ENCODE data around the gene MPND. TPM values are rescaled to one million over a fixed set of nuclear protein-coding genes. Genes with fewer than 3 reads are reported as not detected.
A peak's percentile ranks its signal among the peaks of the same experiment; 100 is the strongest.

Gene MPND
- total and polyA plus RNA-seq, 12 donors = 4.5 to 52.3 (median 16.1) TPM

DNA sequence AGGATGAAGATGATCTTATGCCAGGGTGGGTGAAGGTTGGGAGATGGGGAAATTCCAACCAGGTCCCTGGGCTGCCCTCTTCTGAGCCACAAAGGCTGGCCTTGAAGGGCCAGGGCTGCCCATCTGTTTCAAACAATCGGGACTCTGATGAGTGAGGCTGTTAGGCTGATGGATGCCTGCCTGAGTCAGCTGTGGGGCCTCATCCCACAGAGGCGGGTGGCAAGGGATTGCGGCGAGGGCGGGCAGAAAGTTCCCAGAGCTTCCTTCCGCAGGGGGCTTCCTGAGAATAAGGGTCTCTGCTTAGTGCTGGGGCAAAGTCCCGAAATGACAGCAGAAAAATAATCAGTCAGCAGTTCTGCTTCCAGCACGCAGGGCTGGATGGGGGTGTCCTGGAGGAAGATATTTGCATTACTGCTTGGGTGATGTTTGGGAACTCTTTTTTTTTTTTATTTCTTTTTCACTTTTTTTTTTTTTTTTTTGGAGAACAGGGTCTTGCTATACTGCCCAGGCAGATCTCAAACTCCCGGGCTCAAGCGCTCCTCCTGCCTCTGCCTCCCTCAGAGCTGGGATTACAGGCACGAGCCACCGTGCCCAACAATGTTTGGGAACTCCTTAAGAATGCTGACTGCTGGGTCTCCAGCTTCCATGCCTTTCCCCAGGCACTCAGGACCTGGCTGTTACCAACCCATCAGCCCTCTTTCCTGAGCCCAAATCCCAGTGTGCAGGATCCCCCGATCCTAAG lies 42.9 kb downstream of the MPND start:
- Histone ChIP-seq H3K4me3 (no peak overlapping the region), H3K27me3 (no peaks in the 10 kb centered on the region), H3K9me3 (replicated peaks in 1 of 3) (no peaks in the 10 kb centered on the region), H3K36me3 (replicated peaks in 1 of 2) (peaks cover 0 to 21% of the 10 kb centered on the region in 2 donors), H3K4me1 (replicated peaks in 1 of 2) (peaks cover 60 to 73% of the 10 kb centered on the region in 2 donors), H3K27ac (peak overlapping the region in 4 of 5 donors; percentile 68 to 80 (median 74))
- peak; percentile 44 to 74 (median 72) for DNase-seq
- WGBS, 4 donors = 49 to 72% (median 52%) methylated on average over 12 to 13 of the region's 13 CpGs
- no peak for TF ChIP-seq POLR2A (IDR thresholded peaks at IDR 0.05)
- TF ChIP-seq, protein P1, sequence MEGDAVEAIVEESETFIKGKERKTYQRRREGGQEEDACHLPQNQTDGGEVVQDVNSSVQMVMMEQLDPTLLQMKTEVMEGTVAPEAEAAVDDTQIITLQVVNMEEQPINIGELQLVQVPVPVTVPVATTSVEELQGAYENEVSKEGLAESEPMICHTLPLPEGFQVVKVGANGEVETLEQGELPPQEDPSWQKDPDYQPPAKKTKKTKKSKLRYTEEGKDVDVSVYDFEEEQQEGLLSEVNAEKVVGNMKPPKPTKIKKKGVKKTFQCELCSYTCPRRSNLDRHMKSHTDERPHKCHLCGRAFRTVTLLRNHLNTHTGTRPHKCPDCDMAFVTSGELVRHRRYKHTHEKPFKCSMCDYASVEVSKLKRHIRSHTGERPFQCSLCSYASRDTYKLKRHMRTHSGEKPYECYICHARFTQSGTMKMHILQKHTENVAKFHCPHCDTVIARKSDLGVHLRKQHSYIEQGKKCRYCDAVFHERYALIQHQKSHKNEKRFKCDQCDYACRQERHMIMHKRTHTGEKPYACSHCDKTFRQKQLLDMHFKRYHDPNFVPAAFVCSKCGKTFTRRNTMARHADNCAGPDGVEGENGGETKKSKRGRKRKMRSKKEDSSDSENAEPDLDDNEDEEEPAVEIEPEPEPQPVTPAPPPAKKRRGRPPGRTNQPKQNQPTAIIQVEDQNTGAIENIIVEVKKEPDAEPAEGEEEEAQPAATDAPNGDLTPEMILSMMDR (IDR thresholded peaks at IDR 0.05) = peak in 5 of 6 experiments; percentile 20 to 42 (median 33)
- intact Hi-C loops (cut with DNase I) = no loop called here

DNA sequence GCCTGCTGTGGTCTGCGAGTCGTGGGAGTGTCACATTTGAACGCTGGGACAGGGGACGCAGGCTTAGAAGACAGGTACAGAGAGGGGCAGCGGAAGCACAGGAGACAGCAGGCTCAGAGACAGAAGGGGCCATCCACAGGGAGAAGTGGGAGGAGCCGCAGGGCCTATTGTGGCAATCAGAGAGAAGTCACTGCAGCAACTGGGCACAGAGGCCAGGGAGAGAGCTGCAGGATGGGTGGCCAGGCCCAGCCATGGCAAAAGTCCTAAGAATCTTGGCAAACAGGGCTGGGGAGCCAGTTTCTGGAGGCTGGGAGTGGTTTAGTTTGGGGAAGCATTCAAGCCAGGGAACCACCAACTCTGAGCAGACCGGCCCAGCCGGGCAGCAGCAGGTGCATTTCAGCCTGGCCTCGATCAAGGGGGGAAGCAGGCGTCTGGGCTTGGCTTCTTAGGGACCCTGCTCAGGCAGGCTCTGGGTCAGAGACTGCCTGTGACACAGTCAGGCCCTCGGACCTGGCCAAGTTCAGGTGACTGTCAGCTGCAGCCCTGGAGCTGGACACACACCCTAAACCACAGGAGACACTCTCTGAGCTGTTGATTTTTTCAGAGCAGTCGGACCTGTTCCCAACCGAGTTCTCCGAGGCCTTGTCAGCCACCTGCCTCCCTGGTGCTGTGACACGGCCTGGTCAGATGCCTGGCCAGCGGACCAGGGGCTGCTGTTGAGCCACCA lies 45.1 kb downstream of the MPND start:
- TF ChIP-seq POLR2A (IDR thresholded peaks at IDR 0.05) = peak in 1 of 2 donors; percentile 66
- TF ChIP-seq, protein P1 (IDR thresholded peaks at IDR 0.05) = no peak
- Histone ChIP-seq H3K36me3 (replicated peaks in 1 of 2) (peaks cover 0 to 17% of the 10 kb centered on the region in 2 donors), H3K4me3 (no peak overlapping the region), H3K9me3 (replicated peaks in 1 of 3) (no peaks in the 10 kb centered on the region), H3K4me1 (replicated peaks in 1 of 2) (peaks cover 83 to 94% of the 10 kb centered on the region in 2 donors), H3K27me3 (no peaks in the 10 kb centered on the region), H3K27ac (peak overlapping the region; percentile 6 to 95 (median 83))
- intact Hi-C loops (cut with DNase I) = no loop called here
- WGBS, 4 donors = 25 to 51% (median 38%) methylated on average over 8 to 16 of the region's 16 CpGs
- peak; percentile 58 to 86 (median 83) for DNase-seq

DNA sequence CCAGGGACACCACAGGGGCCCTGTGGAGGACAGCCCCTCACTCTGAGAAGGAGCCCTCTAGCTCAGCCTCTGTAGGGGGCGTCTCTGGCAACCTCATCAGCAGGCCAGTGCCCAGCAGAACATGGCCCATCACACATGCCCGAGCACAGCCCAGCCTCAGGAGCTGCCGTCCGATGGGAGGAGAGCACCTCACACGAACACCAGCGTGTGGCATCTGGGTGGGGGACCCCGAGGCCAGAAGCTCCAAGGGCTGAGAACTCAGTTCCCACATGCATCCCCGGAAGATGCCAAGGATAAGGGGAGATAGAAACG lies 45.7 kb downstream of the MPND start:
- intact Hi-C loops (cut with DNase I) = no loop called here
- Histone ChIP-seq H3K9me3 (replicated peaks in 1 of 3) (no peaks in the 10 kb centered on the region), H3K4me1 (replicated peaks in 1 of 2) (peaks cover 87 to 99% of the 10 kb centered on the region in 2 donors), H3K27me3 (no peaks in the 10 kb centered on the region), H3K4me3 (no peak overlapping the region), H3K36me3 (replicated peaks in 1 of 2) (peaks cover 0 to 12% of the 10 kb centered on the region in 2 donors), H3K27ac (peak overlapping the region; percentile 6 to 95 (median 83))
- peak in 2 of 7 donors; percentile 25 for DNase-seq
- no peak for TF ChIP-seq POLR2A (IDR thresholded peaks at IDR 0.05)
- TF ChIP-seq, protein P1 (IDR thresholded peaks at IDR 0.05) = no peak
- 18 to 72% (median 65%) methylated on average over 2 to 9 of the region's 9 CpGs for WGBS, 4 donors

DNA sequence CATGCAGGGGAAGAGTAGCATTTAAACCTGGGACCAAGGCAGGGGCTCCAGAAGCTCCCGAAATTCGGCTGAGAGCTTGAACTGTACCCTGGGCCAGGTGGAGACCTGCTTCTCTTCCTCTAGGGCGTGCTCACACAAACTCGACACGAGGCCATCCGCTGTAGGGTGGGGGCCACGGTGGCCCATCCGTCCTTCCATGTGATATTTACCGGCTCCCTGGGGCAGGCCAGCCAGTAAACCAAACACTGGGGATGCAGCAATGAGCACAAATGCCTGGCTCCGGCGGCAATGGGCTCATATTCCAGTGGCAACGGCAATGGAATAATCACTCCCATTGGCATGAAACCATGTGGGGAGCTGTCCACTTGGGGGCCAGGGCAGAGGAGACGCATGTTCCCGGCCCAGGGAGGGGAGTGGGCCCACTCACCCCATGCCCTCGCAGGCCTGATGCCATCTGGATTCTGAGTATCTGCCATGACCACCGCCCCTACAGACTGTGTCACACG lies 46.2 kb downstream of the MPND start:
- H3K27me3 ChIP-seq = no peaks in the 10 kb centered on the region
- 55 to 72% (median 60%) methylated on average over 3 to 17 of the region's 17 CpGs for WGBS, 4 donors
- H3K4me1 ChIP-seq (replicated peaks in 1 of 2) = peaks cover 91 to 99% of the 10 kb centered on the region in 2 donors
- H3K9me3 ChIP-seq (replicated peaks in 1 of 3) = no peaks in the 10 kb centered on the region
- intact Hi-C loops (cut with DNase I) = loop anchor here in 1 of 2 donors (10.0 kb wide), 1 partner anchor 45 kb away; the partner anchor contains the start of gene MPND
- DNase-seq = peak in 2 of 7 donors; percentile 24 to 33
- H3K4me3 ChIP-seq = no peak overlapping the region
- H3K36me3 ChIP-seq (replicated peaks in 1 of 2) = peaks cover 0 to 6% of the 10 kb centered on the region in 2 donors
- peak overlapping the region; percentile 55 to 95 (median 84) for H3K27ac ChIP-seq
- TF ChIP-seq, protein P1 (IDR thresholded peaks at IDR 0.05) = no peak
- TF ChIP-seq POLR2A (IDR thresholded peaks at IDR 0.05) = no peak
